Activated T-cell treated with anti-CD3 and anti-CD28 coated beads, Interleukin-2, amount 50 U/mL, for 72 hours (primary cell): ENCODE measurements around the gene ACER3. TPM values are rescaled to one million over a fixed set of nuclear protein-coding genes. Genes with fewer than 3 reads are reported as not detected.
A peak's percentile ranks its signal among the peaks of the same experiment; 100 is the strongest.
"Not testable (repeated sequence)": the region's sequence is repeated elsewhere in the genome, so short reads cannot be mapped to it uniquely, and the experiment has no call there.

ENCODE experiments used
- ATAC-seq, 2 donors: fragments of 150-1000 bp; cut with Tn5 transposase; replicated peaks in 1 of 2; 2 replicates each; pipeline ENCODE4 v1.10.0; 2021; ENCODE audit warnings: moderate library complexity in 2 of 2, mild to moderate bottlenecking in 1 of 2
- DNase-seq, 2 donors: peaks; one replicate each; pipeline ENCODE4 v3.0.0; 2021 to 2022; ENCODE audit warnings: mixed read lengths in 1 of 2
- H3K27ac Mint-ChIP-seq: one replicate; pipeline ENCODE4 v1.8.0; 2022; ENCODE audit warnings: mild to moderate bottlenecking, moderate library complexity, mixed read lengths
- H3K27me3 Mint-ChIP-seq: one replicate; pipeline ENCODE4 v1.8.0; 2022; ENCODE audit warnings: low read depth, mixed read lengths
- H3K36me3 Mint-ChIP-seq, 2 donors: one replicate each; pipeline ENCODE4 v1.8.0; 2022; ENCODE audit warnings: mixed read lengths in 2 of 2, mild to moderate bottlenecking in 1 of 2; ENCODE audit not compliant: insufficient read depth in 2 of 2
- H3K4me1 Mint-ChIP-seq: one replicate; pipeline ENCODE4 v1.8.0; 2022; ENCODE audit warnings: low read depth, mixed read lengths
- H3K4me3 Mint-ChIP-seq, 2 donors: one replicate each; pipeline ENCODE4 v1.8.0; 2022; ENCODE audit warnings: mild to moderate bottlenecking in 2 of 2, mixed read lengths in 2 of 2, moderate library complexity in 2 of 2
- H3K9me3 Mint-ChIP-seq, 2 donors: one replicate each; pipeline ENCODE4 v1.8.0; 2022; ENCODE audit warnings: mixed read lengths in 2 of 2
- total RNA-seq, 2 donors: library from RNA; stranded (reverse); gene quantifications; one replicate each; pipeline ENCODE4 v1.2.3, GENCODE V29; 2022

The ACER3 gene
- total RNA-seq, 2 donors from 2014 or later, result 13.1 to 16.2 TPM

- Mint-ChIP-seq H3K4me1 (peaks cover 18% of the 10 kb centered on the region), H3K27me3 (no peaks in the 10 kb centered on the region), H3K9me3 (no peaks in the 10 kb centered on the region), H3K27ac (no peak overlapping the region), H3K36me3 (no peaks in the 10 kb centered on the region), H3K4me3 (no peak overlapping the region)
- DNase-seq (no peak), ATAC-seq (no peak)
Observed at GRCh38 chr11:77014669-77015068, 154.0 kb downstream of the ACER3 start.

- peaks cover 28% of the 10 kb centered on the region for H3K4me1 Mint-ChIP-seq
- not testable (repeated sequence) for DNase-seq, H3K4me3 Mint-ChIP-seq, H3K27me3 Mint-ChIP-seq, H3K36me3 Mint-ChIP-seq, H3K9me3 Mint-ChIP-seq
- peak overlapping the region; percentile 20 for H3K27ac Mint-ChIP-seq
- peak; percentile 42 to 54 for ATAC-seq
Observed at GRCh38 chr11:77018396-77018924, 157.7 kb downstream of the ACER3 start.

- Mint-ChIP-seq H3K27me3 (no peaks in the 10 kb centered on the region), H3K27ac (no peak overlapping the region), H3K4me3 (no peak overlapping the region), H3K4me1 (peaks cover 28% of the 10 kb centered on the region), H3K9me3 (no peaks in the 10 kb centered on the region), H3K36me3 (no peaks in the 10 kb centered on the region)
- ATAC-seq (no peak), DNase-seq (no peak)
Observed at GRCh38 chr11:77019976-77020595, 159.4 kb downstream of the ACER3 start.

- Mint-ChIP-seq H3K4me1 (peaks cover 28% of the 10 kb centered on the region), H3K9me3 (no peaks in the 10 kb centered on the region), H3K36me3 (no peaks in the 10 kb centered on the region), H3K4me3 (no peak overlapping the region), H3K27ac (no peak overlapping the region), H3K27me3 (no peaks in the 10 kb centered on the region)
- DNase-seq (no peak), ATAC-seq (no peak)
Observed at GRCh38 chr11:77020734-77021133, 160.0 kb downstream of the ACER3 start.

GRCh38 chr11:77024745-77025144, 164.0 kb downstream of the ACER3 start:
- H3K27ac Mint-ChIP-seq, result no peak overlapping the region
- H3K4me3 Mint-ChIP-seq, result no peak overlapping the region
- peaks cover 9% of the 10 kb centered on the region for H3K4me1 Mint-ChIP-seq
- H3K9me3 Mint-ChIP-seq, result no peaks in the 10 kb centered on the region
- no peak for DNase-seq
- H3K36me3 Mint-ChIP-seq, result no peaks in the 10 kb centered on the region
- H3K27me3 Mint-ChIP-seq, result peaks cover 18% of the 10 kb centered on the region
- no peak for ATAC-seq

DNA sequence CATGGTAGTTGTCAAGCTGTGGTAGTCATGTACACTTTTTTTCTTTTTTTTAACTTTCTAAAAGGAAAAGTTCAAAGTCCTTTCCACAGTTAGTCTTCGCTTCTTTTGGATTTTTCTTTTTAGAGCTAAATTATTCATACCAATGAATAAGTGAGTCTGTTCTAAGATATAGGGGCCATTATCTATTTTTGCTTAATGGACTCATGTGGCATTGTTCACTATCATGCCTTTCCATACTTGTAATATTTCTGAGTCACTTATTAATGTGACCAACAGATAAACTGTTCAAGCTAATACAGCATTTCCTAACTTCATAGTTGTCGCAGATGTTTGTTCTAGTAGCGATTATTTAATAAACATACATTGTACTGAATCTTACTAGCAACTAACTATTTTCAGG, 165.5 kb downstream of the ACER3 start:
- no peaks in the 10 kb centered on the region for H3K4me1 Mint-ChIP-seq
- H3K4me3 Mint-ChIP-seq, result no peak overlapping the region
- ATAC-seq (no peak), DNase-seq (no peak)
- H3K9me3 Mint-ChIP-seq, result no peaks in the 10 kb centered on the region
- no peak overlapping the region for H3K27ac Mint-ChIP-seq
- H3K27me3 Mint-ChIP-seq, result peaks cover 26% of the 10 kb centered on the region
- H3K36me3 Mint-ChIP-seq, result no peaks in the 10 kb centered on the region

- Mint-ChIP-seq H3K36me3 (no peaks in the 10 kb centered on the region), H3K4me3 (no peak overlapping the region), H3K27ac (no peak overlapping the region), H3K4me1 (no peaks in the 10 kb centered on the region), H3K9me3 (no peaks in the 10 kb centered on the region), H3K27me3 (peaks cover 26% of the 10 kb centered on the region)
- DNase-seq (no peak), ATAC-seq (no peak)
Observed at GRCh38 chr11:77026743-77027142, 166.0 kb downstream of the ACER3 start.

DNA sequence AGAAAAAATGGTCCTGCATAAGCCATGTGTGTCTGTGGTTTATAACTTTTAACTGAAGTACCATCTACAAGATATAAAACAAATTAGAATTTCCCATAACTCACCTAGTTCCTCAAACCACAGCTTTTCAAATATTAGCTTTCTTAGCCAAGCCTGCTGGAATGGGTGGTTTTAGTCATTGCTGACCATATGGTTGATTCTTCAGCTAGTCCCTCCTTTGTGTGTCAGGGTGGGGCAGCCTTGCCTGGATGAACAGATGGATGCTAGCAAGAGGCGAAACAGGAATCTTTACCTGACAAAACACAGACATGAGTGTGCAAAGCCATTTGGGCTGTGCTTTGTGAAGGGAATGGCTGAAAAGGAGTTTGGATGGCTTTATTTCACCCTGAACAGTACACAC, 166.6 kb downstream of the ACER3 start:
- Mint-ChIP-seq H3K9me3 (no peaks in the 10 kb centered on the region), H3K36me3 (no peaks in the 10 kb centered on the region)
- no peak for ATAC-seq

DNA sequence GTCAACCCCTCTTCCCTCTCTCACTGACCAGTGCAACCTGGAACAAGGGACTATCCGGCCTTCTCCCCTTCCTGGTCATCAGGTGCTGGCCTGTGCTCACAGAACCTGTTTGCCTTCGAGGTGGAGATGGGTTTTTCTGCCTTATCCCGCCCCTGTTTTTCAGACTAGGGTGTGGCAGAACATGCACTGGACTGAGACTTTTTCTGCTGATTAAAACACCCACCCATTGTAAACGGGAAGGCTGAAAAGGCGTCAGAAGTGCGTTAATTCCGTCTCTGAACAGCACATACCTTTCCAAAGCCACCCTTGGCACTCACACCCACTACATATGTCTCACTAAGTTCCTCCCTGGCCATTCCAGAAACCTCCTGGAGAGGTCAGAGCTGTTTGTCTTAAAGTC, 169.1 kb downstream of the ACER3 start:
- H3K4me1 Mint-ChIP-seq, result no peaks in the 10 kb centered on the region
- H3K9me3 Mint-ChIP-seq, result no peaks in the 10 kb centered on the region
- no peak overlapping the region for H3K4me3 Mint-ChIP-seq
- H3K36me3 Mint-ChIP-seq, result no peaks in the 10 kb centered on the region
- ATAC-seq, result no peak
- H3K27ac Mint-ChIP-seq, result no peak overlapping the region
- H3K27me3 Mint-ChIP-seq, result peaks cover 26% of the 10 kb centered on the region
- no peak for DNase-seq

More for the DNA sequence above, 166.6 kb downstream of the ACER3 start:
- Mint-ChIP-seq H3K27ac (no peak overlapping the region), H3K27me3 (peaks cover 26% of the 10 kb centered on the region), H3K4me1 (no peaks in the 10 kb centered on the region), H3K4me3 (no peak overlapping the region)
- DNase-seq, result no peak

DNA sequence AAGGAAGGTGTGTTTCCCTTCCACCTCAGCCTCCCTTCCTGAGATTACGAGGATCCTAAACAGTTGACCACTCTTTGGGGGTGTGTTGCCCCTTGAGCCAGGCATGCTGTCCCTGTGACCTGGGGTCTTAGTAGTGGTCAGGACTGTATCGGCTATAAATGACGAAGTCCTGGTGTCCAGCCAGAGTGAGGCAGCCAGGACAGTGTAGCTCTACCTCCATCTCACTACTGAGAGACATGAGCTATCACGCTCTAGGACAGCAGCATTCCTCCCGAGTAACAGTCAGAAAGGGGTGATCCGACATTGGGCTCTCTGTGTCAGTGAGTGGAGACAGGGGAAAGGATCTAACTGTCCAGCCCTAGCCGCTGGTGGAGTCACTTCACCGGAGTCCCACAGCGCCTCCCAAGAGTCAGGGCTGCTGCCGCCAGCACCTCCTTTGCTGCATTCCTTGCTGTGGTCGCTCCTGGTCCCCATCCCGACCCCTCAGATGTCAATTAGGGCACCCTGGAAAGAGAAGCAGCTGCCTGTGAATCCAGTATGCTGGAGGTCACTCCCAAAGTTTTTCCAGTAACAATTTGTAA, 170.2 kb downstream of the ACER3 start:
- Mint-ChIP-seq H3K4me1 (no peaks in the 10 kb centered on the region), H3K27ac (no peak overlapping the region), H3K9me3 (no peaks in the 10 kb centered on the region), H3K36me3 (no peaks in the 10 kb centered on the region), H3K27me3 (peaks cover 34% of the 10 kb centered on the region), H3K4me3 (no peak overlapping the region)
- DNase-seq (no peak), ATAC-seq (no peak)

GRCh38 chr11:77031599-77031998, 170.9 kb downstream of the ACER3 start:
- H3K27me3 Mint-ChIP-seq, result peaks cover 39% of the 10 kb centered on the region
- DNase-seq (no peak), ATAC-seq (no peak)
- H3K4me3 Mint-ChIP-seq, result no peak overlapping the region
- H3K36me3 Mint-ChIP-seq, result no peaks in the 10 kb centered on the region
- no peaks in the 10 kb centered on the region for H3K4me1 Mint-ChIP-seq
- H3K9me3 Mint-ChIP-seq, result no peaks in the 10 kb centered on the region
- H3K27ac Mint-ChIP-seq, result no peak overlapping the region

- Mint-ChIP-seq H3K36me3 (no peaks in the 10 kb centered on the region), H3K4me3 (no peak overlapping the region), H3K9me3 (no peaks in the 10 kb centered on the region), H3K4me1 (peaks cover 8% of the 10 kb centered on the region), H3K27ac (no peak overlapping the region), H3K27me3 (peaks cover 48% of the 10 kb centered on the region)
- no peak for ATAC-seq
- DNase-seq, result no peak
Observed at GRCh38 chr11:77035039-77035438, 174.3 kb downstream of the ACER3 start.

DNA sequence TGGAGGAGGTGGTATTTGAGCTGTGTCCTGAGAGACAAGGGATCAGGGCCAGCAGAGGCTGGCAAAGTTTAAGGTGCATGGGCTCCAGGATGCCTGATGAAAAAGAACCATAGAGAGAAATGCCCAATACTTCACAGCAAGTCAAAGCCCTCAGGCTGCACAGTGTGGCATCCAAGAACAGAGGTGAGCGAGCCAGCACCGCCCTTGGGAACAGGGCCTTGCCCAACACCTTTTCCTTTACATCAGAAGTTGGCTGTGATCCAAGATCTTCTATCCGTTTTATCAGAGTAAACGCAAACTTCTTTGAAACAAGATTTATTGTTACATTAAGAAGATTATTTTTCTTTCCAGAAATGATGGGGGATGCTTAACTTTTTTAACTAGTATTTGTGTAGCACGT, 174.9 kb downstream of the ACER3 start:
- ATAC-seq (no peak), DNase-seq (no peak)
- H3K27ac Mint-ChIP-seq, result no peak overlapping the region
- no peaks in the 10 kb centered on the region for H3K36me3 Mint-ChIP-seq
- no peaks in the 10 kb centered on the region for H3K9me3 Mint-ChIP-seq
- H3K27me3 Mint-ChIP-seq, result peaks cover 45% of the 10 kb centered on the region
- H3K4me3 Mint-ChIP-seq, result no peak overlapping the region
- peaks cover 8% of the 10 kb centered on the region for H3K4me1 Mint-ChIP-seq

DNA sequence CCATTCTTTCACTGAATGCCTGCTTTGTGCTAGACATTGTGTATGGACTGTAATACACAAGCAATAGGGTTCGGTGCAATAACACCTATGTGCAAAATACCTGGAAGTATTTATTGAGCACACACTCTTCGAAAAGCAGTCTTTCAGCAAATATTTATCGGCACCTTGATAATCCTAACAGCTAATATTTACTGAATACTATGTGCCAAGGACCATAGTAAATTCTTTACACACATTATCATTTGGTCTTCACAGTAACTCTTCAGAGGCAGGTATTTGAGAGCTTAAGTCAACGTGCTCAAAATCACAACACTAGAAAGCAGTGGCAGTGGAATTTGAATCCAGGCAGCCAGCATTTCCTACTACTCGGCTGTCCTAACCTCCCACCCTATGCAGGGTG, 175.7 kb downstream of the ACER3 start:
- H3K9me3 Mint-ChIP-seq, result no peaks in the 10 kb centered on the region
- peaks cover 51% of the 10 kb centered on the region for H3K27me3 Mint-ChIP-seq
- H3K36me3 Mint-ChIP-seq, result peaks cover 0 to 2% of the 10 kb centered on the region in 2 donors
- H3K27ac Mint-ChIP-seq, result no peak overlapping the region
- no peak overlapping the region for H3K4me3 Mint-ChIP-seq
- ATAC-seq (no peak), DNase-seq (no peak)
- peaks cover 8% of the 10 kb centered on the region for H3K4me1 Mint-ChIP-seq
